BLaER1 treated with 17β-estradiol and CSF1 and Interleukin-3, amounts not matched to agents 10 nM and 100 nM (cell line): ENCODE measurements around the gene SRP54.
A peak's percentile ranks its signal among the peaks of the same experiment; 100 is the strongest.
"Not testable (repeated sequence)": the region's sequence is repeated elsewhere in the genome, so short reads cannot be mapped to it uniquely, and the experiment has no call there.

ENCODE experiments used
- H3K27ac ChIP-seq, 11 experiments: shearing (Covaris generic); formaldehyde crosslinking; 2 replicates each; pipeline ENCODE4 v1.8.1; 2022
- H3K27me3 ChIP-seq, 11 experiments: shearing (Covaris generic); formaldehyde crosslinking; 2 replicates each; pipeline ENCODE4 v1.8.1; 2022
- H3K36me3 ChIP-seq, 11 experiments: shearing (Covaris generic); formaldehyde crosslinking; 2 replicates each; pipeline ENCODE4 v1.8.1; 2022
- H3K4me1 ChIP-seq, 10 experiments: shearing (Covaris generic); formaldehyde crosslinking; 2 replicates each; pipeline ENCODE4 v1.8.1; 2022
- H3K4me2 ChIP-seq, 11 experiments: shearing (Covaris generic); formaldehyde crosslinking; 2 replicates each; pipeline ENCODE4 v1.8.1; 2022
- H3K4me3 ChIP-seq, 10 experiments: shearing (Covaris generic); formaldehyde crosslinking; 2 replicates each; pipeline ENCODE4 v1.8.1; 2022
- H3K9ac ChIP-seq, 11 experiments: shearing (Covaris generic); formaldehyde crosslinking; 2 replicates each; pipeline ENCODE4 v1.8.1; 2022
- H3K9me3 ChIP-seq, 11 experiments: shearing (Covaris generic); formaldehyde crosslinking; replicated peaks in 1 of 11; 2 replicates each; pipeline ENCODE4 v1.8.1; 2022
- H4K20me1 ChIP-seq, 11 experiments: shearing (Covaris generic); formaldehyde crosslinking; 2 replicates each; pipeline ENCODE4 v1.8.1; 2022
- Cebpa-rat ChIP-seq, 11 experiments: shearing (Covaris generic); IDR thresholded peaks; 2 replicates each; pipeline ENCODE4 v1.8.1; 2022

The SRP54 gene

GRCh38 chr14:34956931-34957330 lies 25.9 kb upstream of the SRP54 start:
- TF ChIP-seq Cebpa-rat (IDR thresholded peaks at IDR 0.05), result no peak
- H3K27ac ChIP-seq, result no peak overlapping the region
- no peaks in the 10 kb centered on the region for H3K4me1 ChIP-seq

GRCh38 chr14:34957771-34958286 lies 25.0 kb upstream of the SRP54 start:
- no peaks in the 10 kb centered on the region for H3K9me3 ChIP-seq
- H4K20me1 ChIP-seq, result no peaks in the 10 kb centered on the region
- H3K4me3 ChIP-seq, result no peak overlapping the region
- no peak for TF ChIP-seq Cebpa-rat (IDR thresholded peaks at IDR 0.05)
- peaks cover 21 to 59% (median 40%) of the 10 kb centered on the region in 11 experiments; a peak in 21 of 22 replicates for H3K36me3 ChIP-seq
- H3K4me1 ChIP-seq, result no peaks in the 10 kb centered on the region
- H3K9ac ChIP-seq, result no peak overlapping the region
- no peaks in the 10 kb centered on the region for H3K27me3 ChIP-seq
- H3K27ac ChIP-seq, result no peak overlapping the region
- H3K4me2 ChIP-seq, result no peak overlapping the region

More at GRCh38 chr14:34956931-34957330, 25.9 kb upstream of the SRP54 start:
- H4K20me1 ChIP-seq, result no peaks in the 10 kb centered on the region
- no peaks in the 10 kb centered on the region for H3K9me3 ChIP-seq
- H3K36me3 ChIP-seq, result peaks cover 23 to 68% (median 43%) of the 10 kb centered on the region in 11 experiments
- no peak overlapping the region for H3K9ac ChIP-seq
- H3K4me3 ChIP-seq, result no peak overlapping the region
- H3K4me2 ChIP-seq, result no peak overlapping the region
- no peaks in the 10 kb centered on the region for H3K27me3 ChIP-seq

DNA sequence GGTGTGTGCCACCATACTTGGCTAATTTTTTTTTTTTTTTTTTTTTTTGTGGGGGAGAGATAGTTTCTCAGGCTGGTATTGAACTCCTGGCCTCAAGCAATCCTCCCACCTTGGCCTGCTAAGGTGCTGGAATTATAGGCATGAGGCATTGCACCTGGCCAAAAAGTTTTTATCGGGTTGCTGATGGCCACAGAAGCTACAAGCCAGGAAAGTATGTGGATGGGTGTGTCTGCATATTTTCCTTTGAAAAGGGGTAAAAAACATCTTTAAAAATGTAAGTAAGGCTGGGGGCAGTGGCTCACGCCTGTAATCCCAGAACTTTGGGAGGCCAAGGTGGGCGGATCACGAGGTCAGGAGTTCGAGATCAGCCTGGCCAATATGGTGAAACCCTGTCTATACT lies 20.7 kb upstream of the SRP54 start:
- not testable (repeated sequence) for H3K27ac ChIP-seq, H3K4me3 ChIP-seq, H3K4me1 ChIP-seq, H3K9ac ChIP-seq, H3K9me3 ChIP-seq, H4K20me1 ChIP-seq, H3K4me2 ChIP-seq, H3K27me3 ChIP-seq
- peaks cover 8 to 51% (median 28%) of the 10 kb centered on the region in 11 experiments; a peak in 20 of 22 replicates for H3K36me3 ChIP-seq

GRCh38 chr14:34964977-34965764 lies 17.6 kb upstream of the SRP54 start:
- Histone ChIP-seq H3K4me1 (0 out of 20 replicates have a peak, but pooled peaks cover 0 to 6% (median 0%) of the 10 kb centered on the region in 10 experiments), H3K27me3 (no peaks in the 10 kb centered on the region), H3K36me3 (peaks cover 10 to 62% (median 36%) of the 10 kb centered on the region in 11 experiments), H3K27ac (no peak overlapping the region), H3K9ac (no peak overlapping the region), H4K20me1 (peaks cover 0 to 3% (median 0%) of the 10 kb centered on the region in 11 experiments; a peak in 2 of 22 replicates), H3K4me2 (no peak overlapping the region), H3K4me3 (no peak overlapping the region), H3K9me3 (no peaks in the 10 kb centered on the region)
- TF ChIP-seq Cebpa-rat (IDR thresholded peaks at IDR 0.05), result no peak

DNA sequence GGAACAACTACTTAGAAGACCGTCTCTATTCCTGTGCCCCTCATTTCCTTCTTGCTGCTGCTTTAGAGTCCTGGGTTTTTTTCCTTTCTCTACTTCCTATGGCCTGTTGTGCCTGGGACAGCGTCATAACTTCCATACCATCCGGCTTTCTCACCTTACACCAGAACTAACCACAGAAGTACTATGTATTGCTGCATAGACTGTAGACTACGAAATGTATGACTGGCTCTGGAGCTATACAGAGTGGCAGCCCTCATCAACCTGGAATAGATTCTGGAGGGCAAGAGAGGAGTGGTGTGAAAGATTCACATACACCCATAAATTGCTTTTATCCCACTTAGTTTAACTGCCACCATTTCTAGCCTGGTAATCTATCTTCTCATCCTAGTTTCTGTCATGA lies 16.9 kb upstream of the SRP54 start:
- H3K4me3 ChIP-seq, result no peak overlapping the region
- H4K20me1 ChIP-seq, result peaks cover 0 to 3% (median 0%) of the 10 kb centered on the region in 11 experiments; a peak in 2 of 22 replicates
- no peak for TF ChIP-seq Cebpa-rat (IDR thresholded peaks at IDR 0.05)
- no peak overlapping the region for H3K9ac ChIP-seq
- H3K4me1 ChIP-seq, result 0 out of 20 replicates have a peak, but pooled peaks cover 0 to 6% (median 0%) of the 10 kb centered on the region in 10 experiments
- no peak overlapping the region for H3K27ac ChIP-seq
- no peaks in the 10 kb centered on the region for H3K27me3 ChIP-seq
- no peak overlapping the region for H3K4me2 ChIP-seq
- no peaks in the 10 kb centered on the region for H3K9me3 ChIP-seq
- H3K36me3 ChIP-seq, result peaks cover 17 to 69% (median 36%) of the 10 kb centered on the region in 11 experiments

GRCh38 chr14:34966413-34966812 lies 16.4 kb upstream of the SRP54 start:
- no peaks in the 10 kb centered on the region for H3K9me3 ChIP-seq

DNA sequence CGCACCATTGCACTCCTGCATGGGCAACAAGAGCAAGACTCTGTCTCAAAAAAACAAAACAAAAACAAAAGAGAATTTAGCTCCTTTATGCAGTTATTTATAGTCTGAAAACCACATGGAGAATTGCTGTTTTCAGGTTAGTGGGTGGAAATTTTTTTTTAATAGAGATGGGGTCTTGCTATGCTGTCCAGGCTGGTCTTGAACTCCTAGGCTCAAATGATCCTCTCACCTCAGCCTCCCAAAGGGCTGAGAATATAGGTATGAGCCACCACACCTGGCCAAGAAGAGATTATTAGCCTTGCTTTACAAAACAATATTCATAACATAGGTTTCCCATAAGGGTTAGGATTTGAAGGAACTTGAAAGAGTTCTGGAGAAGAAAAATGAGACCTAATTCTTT lies 12.1 kb upstream of the SRP54 start:
- Histone ChIP-seq H3K4me1 (peaks cover 0 to 9% (median 3%) of the 10 kb centered on the region in 10 experiments; a peak in 6 of 20 replicates), H3K27me3 (no peaks in the 10 kb centered on the region), H3K4me2 (no peak overlapping the region), H4K20me1 (peaks cover 0 to 12% (median 0%) of the 10 kb centered on the region in 11 experiments; a peak in 5 of 22 replicates), H3K27ac (no peak overlapping the region), H3K4me3 (no peak overlapping the region), H3K9me3 (no peaks in the 10 kb centered on the region), H3K9ac (no peak overlapping the region), H3K36me3 (peaks cover 13 to 80% (median 37%) of the 10 kb centered on the region in 11 experiments; a peak in 21 of 22 replicates)
- no peak for TF ChIP-seq Cebpa-rat (IDR thresholded peaks at IDR 0.05)

More at GRCh38 chr14:34966413-34966812, 16.4 kb upstream of the SRP54 start:
- TF ChIP-seq Cebpa-rat (IDR thresholded peaks at IDR 0.05), result no peak
- Histone ChIP-seq H3K4me1 (0 out of 20 replicates have a peak, but pooled peaks cover 0 to 6% (median 0%) of the 10 kb centered on the region in 10 experiments), H3K36me3 (peaks cover 17 to 74% (median 38%) of the 10 kb centered on the region in 11 experiments), H3K4me3 (no peak overlapping the region), H3K9ac (no peak overlapping the region), H3K27ac (no peak overlapping the region), H4K20me1 (peaks cover 0 to 3% (median 0%) of the 10 kb centered on the region in 11 experiments; a peak in 2 of 22 replicates), H3K27me3 (no peaks in the 10 kb centered on the region), H3K4me2 (no peak overlapping the region)

GRCh38 chr14:34971381-34971780 lies 11.4 kb upstream of the SRP54 start:
- Histone ChIP-seq H3K4me1 (peaks cover 0 to 9% (median 3%) of the 10 kb centered on the region in 10 experiments; a peak in 6 of 20 replicates), H3K9ac (no peak overlapping the region), H3K4me2 (no peak overlapping the region), H3K27me3 (no peaks in the 10 kb centered on the region), H3K9me3 (no peaks in the 10 kb centered on the region), H4K20me1 (peaks cover 0 to 13% (median 0%) of the 10 kb centered on the region in 11 experiments; a peak in 5 of 22 replicates), H3K36me3 (peaks cover 13 to 78% (median 30%) of the 10 kb centered on the region in 11 experiments; a peak in 21 of 22 replicates), H3K27ac (no peak overlapping the region), H3K4me3 (no peak overlapping the region)
- TF ChIP-seq Cebpa-rat (IDR thresholded peaks at IDR 0.05), result no peak

GRCh38 chr14:34971801-34972200 lies 11.0 kb upstream of the SRP54 start:
- Histone ChIP-seq H3K9me3 (no peaks in the 10 kb centered on the region), H3K36me3 (peaks cover 13 to 77% (median 28%) of the 10 kb centered on the region in 11 experiments; a peak in 20 of 22 replicates), H4K20me1 (peaks cover 0 to 13% (median 0%) of the 10 kb centered on the region in 11 experiments; a peak in 5 of 22 replicates), H3K4me1 (peaks cover 0 to 9% (median 3%) of the 10 kb centered on the region in 10 experiments; a peak in 6 of 20 replicates), H3K4me3 (no peak overlapping the region), H3K9ac (no peak overlapping the region), H3K4me2 (peak overlapping the region in 2 of 11 experiments; percentile 16 to 22; a peak in 3 of 22 replicates), H3K27me3 (no peaks in the 10 kb centered on the region), H3K27ac (no peak overlapping the region)
- TF ChIP-seq Cebpa-rat (IDR thresholded peaks at IDR 0.05), result no peak
